Stimulated activated CD4-positive, alpha-beta T cell treated with anti-CD3 and anti-CD28 coated beads, Interleukin-2, amount 100 ng/mL, for 48 hours (primary cell): ENCODE results near the gene RGS9.
"Not testable (repeated sequence)": the region's sequence is repeated elsewhere in the genome, so short reads cannot be mapped to it uniquely, and the experiment has no call there.

Source experiments
- DNase-seq, 2 donors: peaks; one replicate each; pipeline ENCODE4 v3.0.0-alpha.2; 2020

Gene RGS9

DNA sequence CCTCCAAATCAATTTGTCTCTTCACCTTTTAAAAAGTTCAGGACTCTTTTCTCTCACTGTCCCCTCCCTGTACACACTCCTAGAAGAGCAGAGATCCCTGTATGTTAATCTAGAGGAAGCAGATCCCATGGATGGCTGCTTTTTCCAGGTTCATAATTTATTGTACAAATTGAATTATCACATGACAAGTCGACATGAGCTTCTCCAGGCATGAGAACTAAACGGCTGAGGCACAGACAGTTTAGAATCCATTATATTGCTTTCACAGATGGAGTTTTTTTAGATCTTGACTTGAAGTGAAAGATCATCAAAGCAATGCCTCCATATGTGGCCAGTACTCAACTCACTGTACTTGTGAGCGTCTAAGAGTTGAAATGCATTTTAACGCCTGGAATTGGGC is 47.9 kb downstream of the RGS9 start:
- DNase-seq, result no peak

DNA sequence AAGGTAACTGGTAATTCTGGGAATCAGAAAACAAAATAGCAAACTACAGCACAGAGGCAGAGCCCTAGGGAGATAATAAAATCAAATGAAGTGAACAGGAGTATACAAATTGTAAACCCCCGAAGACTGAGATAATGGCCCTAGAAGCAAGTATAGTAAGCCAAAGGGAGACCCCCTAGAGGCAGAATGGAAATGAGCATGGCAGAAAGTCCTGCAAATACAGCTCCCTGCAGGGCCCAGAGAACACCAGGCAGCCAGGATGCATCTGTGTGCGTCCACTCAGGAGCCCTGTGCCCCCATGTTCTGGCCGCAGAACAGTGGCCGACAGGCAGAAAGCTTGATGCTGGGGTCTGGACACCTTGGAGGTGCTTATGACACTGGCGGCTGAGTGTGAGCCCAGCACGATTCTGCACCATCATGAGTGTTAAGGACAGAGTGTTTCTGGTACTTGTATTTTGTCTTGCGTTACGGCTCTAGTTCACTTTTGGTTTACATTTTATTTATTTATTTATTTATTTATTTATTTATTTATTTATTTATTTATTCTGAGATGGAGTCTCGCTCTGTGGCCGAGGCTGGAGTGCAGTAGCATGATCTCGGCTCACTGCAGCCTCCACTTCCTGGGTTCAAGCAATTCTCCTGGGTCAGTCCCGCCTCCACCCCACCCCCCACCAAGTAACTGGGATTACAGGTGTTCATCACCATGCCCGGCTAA is 48.7 kb downstream of the RGS9 start:
- DNase-seq, result no peak

DNA sequence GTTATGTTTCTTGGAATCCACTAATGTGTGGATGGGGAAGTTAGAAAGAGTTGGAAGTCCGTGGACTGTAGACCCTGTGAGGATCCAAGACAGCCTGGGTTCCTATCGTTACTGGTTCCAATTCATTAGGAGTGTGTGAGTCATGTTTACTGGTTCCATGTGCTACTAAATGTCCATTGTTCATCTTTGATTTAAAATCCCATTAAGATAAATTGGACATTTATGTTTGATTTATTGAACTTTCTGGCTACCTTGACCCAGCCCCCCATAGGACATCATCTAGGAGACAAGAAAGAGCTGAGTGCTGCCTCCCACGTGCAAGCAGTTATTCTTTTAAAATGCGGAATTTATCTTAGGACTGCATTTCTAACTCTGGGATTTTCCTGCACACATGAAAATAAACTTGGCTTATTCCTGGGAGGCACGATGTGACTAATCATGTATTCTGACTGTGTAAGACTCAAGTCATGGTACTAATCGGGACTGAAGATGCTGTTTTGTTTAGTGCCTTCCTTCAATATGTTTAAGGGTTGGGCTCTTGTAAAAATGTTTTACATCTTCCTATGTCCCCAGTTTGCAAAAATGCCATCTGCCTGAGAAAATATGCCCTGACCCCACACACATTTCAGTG is 53.4 kb downstream of the RGS9 start:
- no peak for DNase-seq

DNA sequence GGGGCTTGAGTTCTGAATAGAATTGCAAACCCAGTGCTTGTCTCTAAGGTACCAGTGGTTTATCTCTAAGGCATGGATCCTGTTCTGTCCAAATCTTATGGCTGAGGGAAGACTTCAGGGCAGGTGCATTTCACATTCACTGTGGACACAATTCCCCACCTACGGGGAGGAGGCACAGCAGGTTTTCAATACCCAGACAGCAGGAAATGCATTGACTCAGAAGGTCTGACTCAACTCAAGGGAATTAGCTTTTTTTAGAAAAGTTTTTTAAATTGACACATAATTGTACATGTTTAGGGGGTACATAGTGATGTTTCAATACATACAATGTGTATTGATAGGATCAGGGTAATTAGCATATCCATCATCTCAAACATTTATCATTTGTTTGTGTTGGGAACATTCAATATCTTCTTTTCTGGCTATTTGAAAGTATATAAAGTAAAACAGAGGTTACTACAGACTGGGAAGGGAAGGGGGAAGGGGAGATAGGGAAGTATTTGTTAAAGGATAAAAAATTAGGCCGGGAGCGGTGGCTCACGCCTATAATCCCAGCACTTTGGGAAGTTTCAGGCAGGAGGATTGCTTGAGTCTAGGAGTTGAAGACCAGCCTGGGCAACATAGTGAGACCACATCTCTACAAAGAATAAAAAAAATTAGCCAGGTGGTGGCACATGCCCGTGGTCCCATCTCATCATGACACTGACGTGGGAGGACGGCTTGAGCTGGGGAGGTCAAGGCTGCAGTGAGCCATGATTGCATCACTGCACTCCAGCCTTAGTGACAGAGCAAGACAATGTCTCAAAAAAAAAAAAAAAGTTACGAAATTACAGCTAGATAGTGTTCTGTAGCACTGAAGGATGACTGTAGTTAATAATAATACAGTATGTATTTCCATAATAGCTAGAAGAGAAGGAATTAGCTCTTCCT is 54.9 kb downstream of the RGS9 start:
- no peak for DNase-seq

DNA sequence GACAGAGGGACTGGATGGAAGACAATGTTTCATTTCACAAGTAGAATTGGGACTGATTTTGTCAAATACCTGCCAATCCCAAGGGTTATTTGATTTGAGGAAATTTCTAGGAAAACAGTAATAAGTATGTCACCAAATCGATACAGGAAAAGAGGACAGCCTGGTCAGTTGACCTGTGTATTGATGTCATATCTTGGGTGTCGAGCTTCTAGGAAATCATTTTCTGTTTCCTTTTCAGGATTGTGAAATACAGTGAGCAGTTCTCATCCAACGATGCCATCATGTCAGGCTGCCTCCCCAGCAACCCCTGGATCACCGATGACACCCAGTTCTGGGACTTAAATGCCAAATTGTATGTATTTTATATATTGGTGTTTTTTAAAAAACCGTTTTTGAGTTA is 56.1 kb downstream of the RGS9 start:
- DNase-seq, result no peak

DNA sequence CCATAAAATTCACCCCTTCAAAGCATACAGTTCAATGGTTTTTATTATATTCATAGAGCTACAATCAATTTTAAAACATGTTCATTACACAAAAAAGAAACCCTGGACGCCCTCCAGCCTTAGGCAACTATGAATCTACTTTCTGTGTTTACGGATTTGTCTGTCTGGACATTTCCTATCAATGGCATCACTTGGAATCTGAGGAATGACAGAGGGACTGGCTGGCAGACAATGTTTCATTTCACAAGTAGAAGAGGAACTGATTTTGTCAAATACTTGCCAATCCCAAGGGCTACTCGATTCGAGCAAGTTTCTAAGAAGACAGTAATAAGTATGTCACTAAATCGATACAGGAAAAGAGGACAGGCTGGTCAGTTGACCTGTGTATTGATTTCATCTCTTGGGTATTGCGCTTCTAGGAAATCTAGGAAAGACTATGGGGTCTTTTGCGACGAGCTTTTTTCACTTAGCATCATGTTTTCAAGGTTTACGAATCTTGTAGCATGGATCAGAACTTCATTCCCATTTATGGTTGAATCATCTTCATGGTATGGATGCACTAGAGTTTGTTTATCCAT is 56.6 kb downstream of the RGS9 start:
- DNase-seq, result no peak

DNA sequence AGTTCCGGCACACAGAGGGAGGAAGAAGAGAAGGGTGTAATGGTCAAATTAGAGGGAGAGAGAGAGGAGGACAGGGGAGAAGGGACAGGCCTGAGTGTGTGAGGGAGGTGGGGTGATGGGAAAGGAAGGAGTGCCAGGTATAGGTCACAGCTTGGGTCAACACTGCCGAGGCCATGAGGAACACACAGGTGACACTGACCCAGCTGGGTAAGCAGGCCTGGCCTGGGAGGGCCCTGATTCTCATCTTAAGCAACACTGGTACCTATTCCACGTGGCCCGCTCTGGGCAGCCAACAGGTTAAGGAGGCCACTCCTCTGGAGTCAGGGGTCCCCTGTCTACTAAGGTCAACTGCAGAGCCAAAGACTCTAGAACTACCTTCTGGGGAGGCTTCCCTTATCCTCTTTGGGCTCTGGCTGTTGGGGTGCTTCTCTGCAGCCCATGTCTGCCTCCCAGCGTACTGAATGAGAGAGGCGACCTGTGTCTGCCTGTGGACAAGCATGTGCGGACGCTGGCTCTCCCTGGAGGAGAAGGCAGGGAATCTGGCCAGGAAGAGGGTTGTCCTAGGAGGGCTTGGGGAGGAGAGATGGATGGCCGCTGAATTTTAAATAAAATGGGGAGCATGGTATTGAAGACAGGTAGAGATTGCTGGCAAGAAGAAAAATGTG is 57.6 kb downstream of the RGS9 start:
- no peak for DNase-seq

DNA sequence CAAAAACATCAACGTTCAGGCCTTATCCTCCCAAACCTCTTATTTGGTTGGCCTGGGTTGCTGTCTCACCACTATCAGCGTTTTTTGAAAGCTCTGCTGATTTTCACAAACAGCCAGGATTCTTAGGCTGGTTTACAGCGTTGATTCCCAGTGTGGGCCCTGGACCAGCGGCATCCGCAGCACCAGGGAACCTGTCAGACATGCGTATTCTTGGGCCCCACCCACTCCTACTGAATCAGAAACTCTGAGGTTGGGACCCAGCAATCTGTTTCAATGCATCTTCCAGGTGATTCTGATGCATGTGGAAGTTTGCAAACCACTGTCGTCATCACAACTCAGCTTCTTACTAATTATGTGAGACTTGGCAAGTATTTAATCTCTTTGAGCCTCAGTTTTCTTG is 58.5 kb downstream of the RGS9 start:
- DNase-seq, result no peak

DNA sequence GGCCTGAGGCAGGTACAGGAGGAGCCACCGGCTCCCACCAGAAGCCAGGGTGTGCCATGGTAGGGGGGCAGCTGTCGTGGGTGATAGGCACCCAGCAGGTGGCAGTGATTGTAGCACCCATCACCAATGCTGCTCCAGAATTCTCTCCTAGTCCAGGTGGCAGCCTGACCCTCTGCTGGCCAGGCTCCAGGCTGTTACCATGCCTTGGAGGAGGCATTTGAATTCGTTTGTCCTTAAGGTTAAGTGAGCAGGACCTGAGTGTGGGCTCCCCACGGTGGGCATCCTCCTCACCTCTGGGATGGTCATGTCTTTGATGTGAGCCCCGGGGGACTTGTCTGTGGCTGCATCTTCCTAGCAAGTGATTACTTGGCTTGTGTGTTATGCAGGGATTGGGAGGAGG is 59.4 kb downstream of the RGS9 start:
- no peak for DNase-seq

DNA sequence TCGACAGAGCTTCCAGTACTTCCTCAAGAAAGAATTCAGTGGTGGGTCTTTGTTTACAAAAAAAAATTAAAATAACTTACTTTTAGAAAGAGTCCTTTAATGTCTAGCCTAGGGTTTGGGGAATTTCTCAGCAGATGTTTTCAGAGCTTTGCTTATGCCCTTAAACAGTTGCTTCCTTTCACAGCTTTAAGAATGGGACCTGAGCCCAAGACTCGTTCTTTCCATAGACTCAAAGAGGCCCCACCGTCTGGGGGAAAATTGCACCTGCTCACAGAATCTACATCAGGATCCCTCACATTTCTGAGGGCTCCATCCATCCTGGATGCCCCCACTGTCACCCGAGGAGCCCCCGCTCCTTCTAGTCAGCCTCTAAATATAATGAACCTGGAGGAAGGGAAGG is 60.0 kb downstream of the RGS9 start:
- no peak for DNase-seq

DNA sequence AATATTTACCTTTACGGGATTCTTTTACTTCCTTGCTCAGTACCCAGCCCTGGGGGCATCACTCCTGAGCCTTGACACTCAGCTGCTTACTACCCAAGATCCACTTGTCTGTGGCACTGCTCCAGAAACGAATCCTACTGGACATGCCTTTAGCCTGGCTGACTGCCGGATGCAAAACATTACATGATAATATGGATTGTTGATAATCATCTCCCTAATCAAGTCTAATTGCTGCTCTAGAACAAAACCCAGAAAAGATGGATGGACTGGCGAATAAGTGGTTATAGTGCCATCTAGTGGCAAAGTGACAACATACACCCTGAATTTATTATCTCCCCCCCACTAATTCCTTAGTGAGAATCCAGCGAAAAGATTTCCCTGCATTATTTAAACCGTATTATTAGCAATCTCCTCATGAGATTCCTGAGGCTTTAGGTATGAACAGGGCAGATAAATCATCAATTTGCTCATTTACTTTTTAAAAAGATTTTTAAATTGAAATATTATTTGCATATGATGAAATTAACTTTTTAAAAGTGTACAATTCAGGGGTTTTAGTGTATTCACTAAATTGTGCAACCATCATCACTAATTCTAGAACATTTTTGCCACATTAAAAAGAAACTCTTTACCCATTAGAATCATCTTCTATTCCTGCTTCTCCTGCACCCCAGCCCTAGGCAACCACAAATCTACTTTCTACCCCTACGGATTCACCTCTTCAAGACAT is 61.6 kb downstream of the RGS9 start:
- DNase-seq, result no peak

DNA sequence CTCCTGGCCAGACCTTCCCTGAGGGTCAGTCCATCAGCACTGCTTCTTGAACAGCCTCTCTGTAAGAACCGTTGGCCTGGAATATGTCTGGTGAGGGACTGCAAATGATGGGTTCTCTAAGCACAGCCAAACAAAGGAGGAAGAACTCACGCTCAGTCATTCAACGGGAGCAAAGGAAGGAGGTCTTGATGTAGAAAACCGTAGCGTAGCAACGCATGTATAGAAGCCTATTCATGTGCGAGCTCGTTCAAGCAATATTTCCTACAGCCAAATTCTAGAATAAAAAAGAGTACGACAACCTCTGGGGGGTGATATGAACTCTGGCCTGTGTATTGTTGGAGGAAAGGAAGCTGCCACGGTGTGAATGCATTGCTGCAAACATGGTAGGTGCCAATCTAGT is 64.2 kb downstream of the RGS9 start:
- no peak for DNase-seq

DNA sequence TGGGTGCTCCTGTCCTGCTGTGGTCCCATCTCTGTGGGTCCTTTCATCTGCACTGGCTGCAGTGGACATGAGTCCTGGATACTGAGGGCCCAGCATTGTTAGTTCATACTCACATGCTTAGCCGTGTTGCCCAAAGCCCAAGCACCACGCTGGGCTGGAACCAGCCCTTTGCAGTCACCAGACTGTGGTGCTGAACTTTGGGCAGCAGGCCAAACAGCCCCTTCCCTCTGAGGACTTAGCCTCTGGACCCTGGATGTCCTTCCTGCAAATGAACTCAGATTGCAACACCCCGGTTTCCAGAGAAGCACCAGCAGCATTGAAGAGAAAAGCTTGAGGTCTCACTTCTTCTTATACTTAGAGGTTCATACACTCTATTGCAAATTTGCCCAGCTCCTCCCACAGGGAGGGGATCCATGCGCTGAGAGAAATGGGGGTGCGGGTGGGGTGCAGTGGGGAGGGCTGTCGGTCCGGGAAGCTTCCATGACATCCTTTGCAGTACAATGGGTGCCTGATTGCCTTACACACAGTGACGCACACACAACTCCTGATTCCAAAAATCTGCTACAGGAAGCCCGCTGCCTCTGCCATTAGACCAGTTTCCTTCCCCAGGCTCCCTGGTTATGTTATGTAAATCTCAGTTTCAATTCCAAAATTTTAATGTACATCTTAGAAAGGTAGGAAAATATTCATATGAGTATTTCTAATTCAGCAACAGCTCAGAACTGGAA is 65.8 kb downstream of the RGS9 start:
- DNase-seq, result no peak

DNA sequence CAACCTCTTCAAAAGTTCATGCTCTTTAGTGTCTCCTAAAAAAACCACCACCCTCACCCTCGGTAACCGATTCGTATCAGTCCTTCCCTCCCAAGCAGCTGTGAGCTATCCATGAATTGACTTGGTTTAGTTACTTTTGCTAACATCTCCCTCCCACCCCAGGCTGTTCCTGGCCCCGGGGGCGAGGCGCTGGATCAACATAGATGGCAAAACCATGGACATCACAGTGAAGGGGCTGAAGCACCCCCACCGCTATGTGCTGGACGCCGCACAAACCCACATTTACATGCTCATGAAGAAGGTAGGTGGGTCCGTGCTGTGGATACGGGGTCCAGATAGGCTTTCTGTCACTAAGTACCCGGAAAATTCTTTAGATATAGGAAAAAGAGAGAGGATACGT is 66.8 kb downstream of the RGS9 start:
- no peak for DNase-seq

DNA sequence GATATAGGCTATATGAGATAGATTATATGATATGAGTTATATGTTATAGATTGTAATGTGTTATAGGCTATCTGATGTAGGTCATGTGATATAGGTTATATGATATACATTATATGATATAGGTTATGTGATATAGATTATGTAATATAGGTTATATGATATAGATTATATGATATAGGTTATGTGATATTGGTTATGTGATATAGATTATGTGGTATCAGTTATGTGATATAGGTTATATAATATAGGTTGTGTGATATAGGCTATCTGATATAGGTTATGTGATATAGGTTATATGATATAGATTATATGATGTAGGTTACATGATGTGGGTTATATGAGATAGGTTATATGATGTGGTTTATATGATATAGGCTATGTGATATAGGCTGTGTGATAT is 68.5 kb downstream of the RGS9 start:
- DNase-seq, result no peak

DNA sequence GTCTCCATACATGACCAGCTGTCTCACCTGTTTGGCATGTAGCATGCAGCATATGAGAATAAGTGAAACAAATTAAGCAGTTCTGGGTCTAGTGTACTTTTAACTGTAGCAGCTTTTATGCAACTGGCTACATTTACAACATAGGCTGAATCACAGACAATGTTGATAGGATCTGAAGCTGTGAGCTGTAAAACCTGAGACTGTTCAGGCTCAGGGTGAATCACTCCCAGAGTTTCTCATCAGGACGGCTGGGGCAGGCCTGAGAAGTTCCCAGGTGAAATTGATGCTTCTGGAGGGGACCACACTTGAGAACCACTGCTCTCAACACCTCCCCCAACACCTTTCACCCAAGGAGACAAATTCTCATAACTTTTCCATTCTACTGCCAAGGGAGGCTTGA is 70.3 kb downstream of the RGS9 start:
- DNase-seq, result not testable (repeated sequence)

DNA sequence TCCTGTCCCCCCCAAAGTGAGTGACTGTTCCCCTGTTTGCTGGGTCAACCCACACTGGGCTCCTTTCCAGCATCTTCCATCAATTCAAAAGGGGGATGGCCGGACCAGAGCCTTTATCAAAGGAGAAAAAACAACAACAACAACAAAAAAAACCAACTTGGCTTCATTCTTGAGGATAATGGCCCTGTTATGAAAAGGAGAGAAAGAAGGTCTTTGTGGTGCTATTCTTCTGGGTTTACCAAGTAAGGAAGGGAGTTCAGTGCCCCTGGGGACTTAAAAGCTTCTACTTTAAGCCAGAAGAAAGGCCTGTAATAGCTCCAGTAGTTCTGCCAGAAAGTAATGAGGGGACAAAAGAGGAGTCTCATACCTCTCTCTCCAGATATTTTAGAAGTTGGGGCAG is 71.5 kb downstream of the RGS9 start:
- DNase-seq, result no peak

DNA sequence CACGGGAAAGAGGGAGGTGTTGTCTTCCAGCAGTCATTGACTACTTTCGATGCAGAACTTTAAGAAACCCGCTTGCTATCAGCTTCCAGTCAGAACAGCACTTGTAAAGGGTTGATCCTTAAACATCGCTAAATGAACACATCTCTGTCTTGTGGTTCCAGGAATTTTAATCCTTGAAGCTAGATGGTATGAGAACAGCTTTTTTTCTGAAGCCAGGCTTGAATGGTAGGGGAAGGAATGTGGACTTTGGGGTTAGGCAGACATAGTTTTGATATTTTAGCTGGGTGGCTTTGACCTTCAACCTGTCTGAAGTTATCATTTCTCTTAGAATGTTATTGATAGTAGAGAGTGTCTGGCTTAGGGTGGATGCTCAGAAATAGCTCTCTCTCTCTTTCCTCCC is 81.1 kb downstream of the RGS9 start:
- no peak for DNase-seq

DNA sequence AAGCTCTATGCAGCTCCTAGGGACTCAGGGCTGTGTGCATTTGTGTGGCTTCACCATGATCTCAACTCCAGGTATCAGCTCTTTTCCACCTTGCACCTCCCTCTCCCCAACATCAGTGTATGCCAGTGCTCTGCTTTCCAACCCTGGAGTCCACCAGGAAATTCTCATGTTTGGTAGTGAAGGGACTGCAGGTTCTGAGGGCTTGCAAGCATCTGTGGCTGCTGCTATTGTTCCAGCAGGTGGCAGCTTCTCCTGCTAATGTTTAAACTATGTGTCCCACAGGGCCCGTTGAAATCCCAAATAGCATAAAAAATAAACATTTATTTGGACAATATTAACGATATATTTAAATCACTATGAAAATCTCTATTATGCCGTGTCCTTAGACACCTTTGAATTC is 82.0 kb downstream of the RGS9 start:
- DNase-seq, result no peak

DNA sequence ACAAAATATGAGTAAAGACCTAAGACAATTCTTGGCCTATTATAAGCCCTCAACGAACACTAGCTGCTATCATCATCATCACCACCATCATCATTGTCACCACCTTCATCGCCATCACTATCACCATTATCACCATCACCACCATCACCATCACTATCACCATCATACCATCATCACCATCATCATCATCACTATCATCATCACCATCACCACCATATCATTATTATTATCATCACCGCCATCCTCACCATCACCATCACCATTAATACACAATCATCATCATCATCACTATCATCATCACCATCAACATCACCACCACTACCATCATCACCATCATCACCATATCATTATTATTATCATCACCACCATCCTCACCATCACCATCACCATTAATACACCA is 82.5 kb downstream of the RGS9 start:
- DNase-seq, result no peak

DNA sequence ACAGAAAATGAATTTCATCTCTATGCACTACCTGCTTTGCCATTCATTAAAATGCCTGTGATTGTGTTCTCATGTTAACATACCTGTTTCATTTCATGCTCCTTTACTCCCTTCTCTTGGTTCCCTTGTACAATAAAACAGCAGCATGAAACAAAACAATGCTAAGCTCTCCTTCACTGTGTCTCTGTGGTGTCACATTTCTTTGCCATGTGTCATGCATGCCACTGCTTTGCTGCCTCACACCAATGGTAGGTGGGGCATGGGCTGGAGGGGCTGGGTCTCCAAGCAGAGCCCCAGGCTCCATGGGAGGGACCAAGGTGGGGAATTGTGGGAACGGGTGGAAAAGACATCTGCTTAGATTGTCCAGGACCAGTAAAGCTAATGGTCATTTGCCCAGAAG is 83.6 kb downstream of the RGS9 start:
- no peak for DNase-seq
